Sigmoid colon (tissue), 4 donors: Measurements from ENCODE around the gene VPS13C.

Source experiments
- POLR2A ChIP-seq, 2 donors: fragments of 450-650 bp; IDR thresholded peaks; one replicate each; pipeline ENCODE4 v1.6.1; 2016; ENCODE audit warnings: antibody characterized with exemption in 2 of 2, mild to moderate bottlenecking in 2 of 2, moderate library complexity in 2 of 2
- POLR2AphosphoS5 ChIP-seq, 4 donors: sonication (generic); formaldehyde crosslinking; IDR thresholded peaks; one replicate each; pipeline ENCODE4 v1.6.1; 2017; ENCODE audit warnings: antibody characterized with exemption in 4 of 4
- TF ChIP-seq, protein P1 (sequence below), 4 experiments: fragments of 450-650 bp in 3 of 4; fragments of 200-600 bp in 1 of 4; IDR thresholded peaks; one replicate each; pipeline ENCODE4 v1.5.1; 2016 to 2019; ENCODE audit warnings: antibody characterized with exemption in 4 of 4, mild to moderate bottlenecking in 3 of 4, moderate library complexity in 2 of 4

DNA sequence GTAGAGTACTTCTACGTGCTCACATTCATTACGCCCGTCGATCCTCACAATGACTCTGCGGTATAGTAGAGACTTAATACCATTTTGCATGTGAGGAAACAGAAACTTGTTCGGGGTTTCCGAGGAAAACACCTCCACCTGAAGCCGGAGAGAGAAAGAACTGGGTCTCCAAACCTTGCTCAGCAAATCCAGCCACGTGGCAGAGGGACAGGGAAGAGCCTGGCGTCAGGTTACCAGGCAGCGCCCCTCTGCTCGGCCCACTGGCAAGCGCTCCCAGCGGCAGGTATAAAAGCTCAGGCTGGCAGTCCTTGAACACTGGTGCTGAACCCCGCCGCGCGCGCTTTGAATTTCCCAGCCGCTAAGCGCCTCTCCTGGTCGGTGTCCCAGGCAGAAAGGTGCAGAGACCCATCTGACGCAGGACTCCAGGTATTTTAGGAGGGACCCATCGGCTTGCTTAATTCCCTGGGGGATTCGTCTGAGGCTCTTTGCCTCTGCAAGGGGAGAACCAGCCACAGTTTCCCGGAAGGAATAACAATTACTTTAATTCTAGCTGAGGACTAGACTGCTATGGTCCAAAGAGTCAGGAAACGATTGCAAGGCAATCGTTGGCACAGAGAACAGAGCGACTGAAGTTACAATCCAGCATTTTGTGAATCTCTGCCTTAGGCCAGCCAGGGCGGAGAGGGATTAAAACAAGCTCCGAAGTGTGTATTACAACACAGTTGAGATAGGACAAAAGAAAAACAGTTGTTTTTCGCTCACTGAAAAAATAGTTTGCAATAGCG, 6.6 kb upstream of the VPS13C start, which contains the start of gene C2CD4A:
- TF ChIP-seq, protein P1, sequence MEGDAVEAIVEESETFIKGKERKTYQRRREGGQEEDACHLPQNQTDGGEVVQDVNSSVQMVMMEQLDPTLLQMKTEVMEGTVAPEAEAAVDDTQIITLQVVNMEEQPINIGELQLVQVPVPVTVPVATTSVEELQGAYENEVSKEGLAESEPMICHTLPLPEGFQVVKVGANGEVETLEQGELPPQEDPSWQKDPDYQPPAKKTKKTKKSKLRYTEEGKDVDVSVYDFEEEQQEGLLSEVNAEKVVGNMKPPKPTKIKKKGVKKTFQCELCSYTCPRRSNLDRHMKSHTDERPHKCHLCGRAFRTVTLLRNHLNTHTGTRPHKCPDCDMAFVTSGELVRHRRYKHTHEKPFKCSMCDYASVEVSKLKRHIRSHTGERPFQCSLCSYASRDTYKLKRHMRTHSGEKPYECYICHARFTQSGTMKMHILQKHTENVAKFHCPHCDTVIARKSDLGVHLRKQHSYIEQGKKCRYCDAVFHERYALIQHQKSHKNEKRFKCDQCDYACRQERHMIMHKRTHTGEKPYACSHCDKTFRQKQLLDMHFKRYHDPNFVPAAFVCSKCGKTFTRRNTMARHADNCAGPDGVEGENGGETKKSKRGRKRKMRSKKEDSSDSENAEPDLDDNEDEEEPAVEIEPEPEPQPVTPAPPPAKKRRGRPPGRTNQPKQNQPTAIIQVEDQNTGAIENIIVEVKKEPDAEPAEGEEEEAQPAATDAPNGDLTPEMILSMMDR (IDR thresholded peaks at IDR 0.05): peak in 1 of 4 experiments; percentile 11
- TF ChIP-seq POLR2A (IDR thresholded peaks at IDR 0.05) (peak in 1 of 2 donors; percentile 8), POLR2AphosphoS5 (IDR thresholded peaks at IDR 0.05) (no peak)
